ENCODE data around the gene CDK14. TPM values are rescaled to one million over a fixed set of nuclear protein-coding genes. Genes with fewer than 3 reads are reported as not detected.

The CDK14 gene
- total and polyA plus RNA-seq, 2 of the 8 experiments (the other 6 are each of a cell fraction or from before 2014, with no cell fraction given), result 5.5 to 47.3 TPM

GRCh38 chr7:90891529-90891928 is 295.4 kb downstream of the CDK14 start:
- Histone ChIP-seq H3K27ac (ENCODE audit: low read depth, low read length) (no peak overlapping the region), H4K8ac (ENCODE audit: extremely low read depth, insufficient read depth, low read length) (no peak overlapping the region), H2BK120ac (replicated peaks; ENCODE audit: low read depth, low read length) (no peak overlapping the region), H2AK5ac (ENCODE audit: low read depth, low read length) (no peak overlapping the region), H2BK12ac (ENCODE audit: low read depth, low read length) (no peak overlapping the region), H4K5ac (ENCODE audit: insufficient read length, low read depth, low read length) (no peak overlapping the region), H4K20me1 (replicated peaks in 1 of 2; ENCODE audit: control insufficient read depth in 1 of 2, insufficient read depth in 2 of 2, low read length in 2 of 2) (no peaks in the 10 kb centered on the region), H3K4me3 (ENCODE audit: extremely low read depth in 1 of 4, insufficient read depth in 2 of 4, low read depth in 3 of 4, low read length in 4 of 4) (no peak overlapping the region), H3K23ac (ENCODE audit: insufficient read length) (no peak overlapping the region), H3K18ac (ENCODE audit: extremely low read depth, low read length) (no peak overlapping the region), H3K79me1 (ENCODE audit: low read depth, low read length) (no peaks in the 10 kb centered on the region), H3K4me1 (replicated peaks in 1 of 4; ENCODE audit: control insufficient read depth in 3 of 4, insufficient read depth in 4 of 4, low read length in 3 of 4) (peaks cover 0 to 3% (median 1%) of the 10 kb centered on the region in 4 experiments; a peak in 2 of 7 replicates), H3K4ac (replicated peaks; ENCODE audit: insufficient read length, low read depth, low read length) (no peak overlapping the region), H3K9me3 (ENCODE audit: insufficient read depth in 2 of 2, low read depth in 1 of 2, low read length in 1 of 2) (no peaks in the 10 kb centered on the region), H4K91ac (replicated peaks; ENCODE audit: insufficient read length, low read length) (no peak overlapping the region), H2AFZ (ENCODE audit: low read length) (no peak overlapping the region), H3K27me3 (replicated peaks in 1 of 4; ENCODE audit: control insufficient read depth in 3 of 4, extremely low read depth in 1 of 4, insufficient read depth in 3 of 4, low read length in 3 of 4) (no peaks in the 10 kb centered on the region), H3K9ac (replicated peaks in 1 of 4; ENCODE audit: extremely low read depth in 1 of 4, low read depth in 3 of 4, low read length in 3 of 4) (no peak overlapping the region), H3K14ac (ENCODE audit: insufficient read length) (no peak overlapping the region), H2BK5ac (ENCODE audit: low read depth, low read length) (no peak overlapping the region), H2BK20ac (ENCODE audit: low read length) (no peak overlapping the region), H3K56ac (replicated peaks; ENCODE audit: insufficient read length, low read depth, low read length) (no peak overlapping the region), H3K36me3 (ENCODE audit: control insufficient read depth in 2 of 4, insufficient read depth in 4 of 4, low read length in 3 of 4) (no peaks in the 10 kb centered on the region), H3K23me2 (ENCODE audit: low read depth, low read length) (no peaks in the 10 kb centered on the region), H3K79me2 (ENCODE audit: control insufficient read depth in 1 of 2, insufficient read depth in 2 of 2, low read length in 2 of 2) (no peaks in the 10 kb centered on the region), H3K4me2 (ENCODE audit: insufficient read depth in 1 of 2, low read depth in 2 of 2, low read length in 2 of 2) (no peak overlapping the region), H2BK15ac (ENCODE audit: low read length) (no peak overlapping the region)
- ChIA-PET CTCF (ENCODE audit: partially characterized antibody) (interaction anchor here (0.7 kb wide), 1 partner anchor 580 kb away, joined by 3 read pairs; no protein-coding TSS in a partner anchor), POLR2A (ENCODE audit: partially characterized antibody) (no interaction called here)
- DNase-seq (ENCODE audit: low read depth in 1 of 2, low spot score in 2 of 2), result no peak
- WGBS, 2 experiments (ENCODE audit: extremely low coverage in 1 of 2, insufficient coverage in 1 of 2, insufficient read length in 1 of 2, insufficient replicate concordance in 2 of 2, low coverage in 1 of 2, low lambda C conversion rate in 2 of 2, missing lambda C conversion rate in 1 of 2), result 89% methylated on average over 1 of the region's 1 CpG; no CpG with 5 or more reads in 1 of the 2 experiments
- FAIRE-seq, result no peak
- TF ChIP-seq TEAD4 (IDR thresholded peaks at IDR 0.05; ENCODE audit: low read depth, low read length) (no peak), PHF8 (conservative IDR thresholded peaks at IDR 0.05; ENCODE audit: low read depth, low read length) (no peak), BRCA1 (IDR thresholded peaks at IDR 0.05; ENCODE audit: low read depth, low read length) (no peak), EGR1 (IDR thresholded peaks at IDR 0.05; ENCODE audit: borderline replicate concordance, low read depth, low read length) (no peak)
